HepG2 (cell line): Measurements from ENCODE around the gene GPR37L1. TPM values are rescaled to one million over a fixed set of nuclear protein-coding genes. Genes with fewer than 3 reads are reported as not detected.

Experiments
- FIP1L1 ChIP-seq: fragments of 200-400 bp; formaldehyde crosslinking; IDR thresholded peaks from 2 replicates; pipeline ENCODE4 v1.6.1; 2018; ENCODE audit warnings: low read depth, mild to moderate bottlenecking, low read length, moderate library complexity, borderline replicate concordance; ENCODE audit not compliant: insufficient read depth
- FOSL1 ChIP-seq: sonication (generic); formaldehyde crosslinking; IDR thresholded peaks from 2 replicates; pipeline ENCODE4 v1.9.0; 2021; ENCODE audit warnings: missing genetic modification reagents, borderline replicate concordance
- FOXM1 ChIP-seq: sonication (generic); formaldehyde crosslinking; IDR thresholded peaks from 2 replicates; pipeline ENCODE4 v1.5.0; 2020; ENCODE audit warnings: missing genetic modification reagents
- KDM1A ChIP-seq: IDR thresholded peaks from 2 replicates; pipeline ENCODE4 v1.6.1; 2016; ENCODE audit warnings: missing compliant biosample characterization
- KLF13 ChIP-seq: sonication (generic); formaldehyde crosslinking; IDR thresholded peaks from 2 replicates; pipeline ENCODE4 v1.4.0; 2020; ENCODE audit warnings: mild to moderate bottlenecking, missing genetic modification reagents
- SAFB2 ChIP-seq: sonication (generic); formaldehyde crosslinking; IDR thresholded peaks from 2 replicates; pipeline ENCODE4 v1.5.1; 2020; ENCODE audit warnings: missing genetic modification reagents, low read depth, mild to moderate bottlenecking, borderline replicate concordance
- SETDB1 ChIP-seq: sonication (generic); formaldehyde crosslinking; IDR thresholded peaks from 2 replicates; pipeline ENCODE4 v1.5.1; 2020; ENCODE audit warnings: missing genetic modification reagents, mild to moderate bottlenecking, borderline replicate concordance
- SYNCRIP ChIP-seq: fragments of 200-400 bp; formaldehyde crosslinking; IDR thresholded peaks from 2 replicates; pipeline ENCODE4 v1.6.1; 2018; ENCODE audit warnings: mild to moderate bottlenecking, low read depth, low read length; ENCODE audit not compliant: insufficient read depth
- TGIF2 ChIP-seq: IDR thresholded peaks from 2 replicates; pipeline ENCODE4 v1.6.1; 2016; ENCODE audit warnings: control low read depth, missing compliant biosample characterization
- WIZ ChIP-seq: sonication (generic); formaldehyde crosslinking; IDR thresholded peaks from 2 replicates; pipeline ENCODE4 v1.5.1; 2020; ENCODE audit warnings: mild to moderate bottlenecking, missing genetic modification reagents
- YEATS2 ChIP-seq: sonication (generic); formaldehyde crosslinking; IDR thresholded peaks from 2 replicates; pipeline ENCODE4 v1.4.0; 2020; ENCODE audit warnings: missing genetic modification reagents, borderline replicate concordance
- ZNF101 ChIP-seq: sonication (generic); formaldehyde crosslinking; IDR thresholded peaks from 2 replicates; pipeline ENCODE4 v1.4.0; 2020; ENCODE audit warnings: mild to moderate bottlenecking, low read depth, missing genetic modification reagents, borderline replicate concordance
- ZNF124 ChIP-seq: sonication (generic); formaldehyde crosslinking; IDR thresholded peaks from 2 replicates; pipeline ENCODE4 v1.4.0; 2020; ENCODE audit warnings: missing genetic modification reagents
- ZNF33A ChIP-seq: sonication (generic); formaldehyde crosslinking; IDR thresholded peaks from 2 replicates; pipeline ENCODE4 v1.5.1; 2020; ENCODE audit warnings: missing genetic modification reagents, mild to moderate bottlenecking, moderate library complexity, borderline replicate concordance
- ZNF713 ChIP-seq: sonication (generic); formaldehyde crosslinking; IDR thresholded peaks from 2 replicates; pipeline ENCODE4 v1.4.0; 2020; ENCODE audit warnings: mild to moderate bottlenecking, missing genetic modification reagents
- ZNF766 ChIP-seq: sonication (generic); formaldehyde crosslinking; IDR thresholded peaks from 2 replicates; pipeline ENCODE4 v1.5.0; 2020; ENCODE audit warnings: missing genetic modification reagents, borderline replicate concordance
- polyA plus RNA-seq, 8 experiments: library from polyadenylated mRNA; depleted of rRNA in 3 of 8; stranded (reverse) in 7 of 8; unstranded in 1 of 8; fragments of >200 nt; fragmentation: Illumina TruSeq in 4 of 8; extraction: Trizol in 4 of 8; gene quantifications; 2 replicates each; pipeline versions ENCODE4 v1.2.1 to v1.2.3, GENCODE V29; 2011 to 2016; ENCODE audit warnings: low read depth in 4 of 8, missing spikeins in 1 of 8, mixed read lengths in 1 of 8; ENCODE audit not compliant: insufficient read depth in 1 of 8
- total RNA-seq, 5 experiments: library from RNA; depleted of rRNA; stranded (reverse); fragments of >200 nt; fragmentation: Illumina TruSeq; extraction: Trizol; gene quantifications; 2 replicates each; pipeline ENCODE4 v1.2.3, GENCODE V29; 2016; ENCODE audit warnings: low read depth in 1 of 5
- TF ChIP-seq, protein P1 (sequence below): sonication (generic); formaldehyde crosslinking; IDR thresholded peaks from 2 replicates; pipeline ENCODE4 v1.4.0; 2020; ENCODE audit warnings: missing genetic modification reagents, borderline replicate concordance
- TF ChIP-seq, protein P2 (sequence below): IDR thresholded peaks from 2 replicates; pipeline ENCODE4 v1.6.1; 2016; ENCODE audit warnings: missing genetic modification reagents, missing compliant biosample characterization
- TF ChIP-seq, protein P3 (sequence below): sonication (generic); formaldehyde crosslinking; IDR thresholded peaks from 2 replicates; pipeline ENCODE4 v1.5.0; 2020; ENCODE audit warnings: missing genetic modification reagents
- TF ChIP-seq, protein P4 (sequence below): IDR thresholded peaks from 2 replicates; pipeline ENCODE4 v1.6.1; 2016; ENCODE audit warnings: low read depth, missing genetic modification reagents, missing compliant biosample characterization

The GPR37L1 gene
- total and polyA plus RNA-seq, 2 of the 13 experiments (the other 11 are each of a cell fraction or from before 2014, with no cell fraction given), result 0.13 TPM; not detected in 1

DNA sequence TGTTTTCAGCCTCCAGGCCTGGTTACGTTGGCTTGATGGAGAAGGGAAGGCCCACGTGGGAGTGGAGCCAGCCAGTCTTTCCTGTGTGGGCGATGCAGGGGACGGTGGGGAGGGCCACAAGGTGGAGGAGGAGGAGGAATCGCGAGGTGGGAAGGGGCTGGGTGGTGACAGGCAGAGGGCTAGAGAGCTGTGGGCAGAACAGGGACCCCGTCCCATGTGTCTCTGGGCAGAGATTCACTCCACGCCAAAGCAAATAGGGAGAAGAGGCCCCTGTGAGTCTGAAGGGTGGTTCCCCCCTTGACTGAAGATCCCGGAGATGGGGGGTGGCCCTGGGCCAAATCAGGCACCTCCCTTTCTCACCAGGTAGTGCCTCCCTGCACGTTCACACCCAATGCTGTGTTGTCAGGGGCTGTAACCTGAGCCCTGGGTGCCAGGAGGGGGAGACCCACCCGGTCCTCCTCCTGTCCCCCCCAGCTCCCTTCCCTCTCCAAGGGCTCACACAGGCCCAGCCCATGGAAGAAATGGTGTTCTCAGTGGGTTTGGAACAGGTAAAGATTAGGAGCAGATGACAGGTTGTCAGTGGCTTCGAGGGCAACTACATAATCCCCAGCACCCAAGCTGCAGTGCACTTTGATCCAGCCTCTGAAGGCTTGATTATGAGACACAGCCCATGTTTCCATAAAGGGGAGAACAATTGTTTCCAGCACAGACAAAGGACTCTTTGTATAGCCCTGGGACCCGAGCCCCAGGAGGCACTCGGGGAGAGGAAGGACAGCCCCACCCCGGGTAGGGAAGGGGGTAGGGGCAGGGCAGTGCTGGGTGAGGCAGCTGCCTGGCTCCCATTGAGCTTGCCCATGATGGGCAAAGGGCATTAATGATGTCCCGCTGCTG is 37.7 kb upstream of the GPR37L1 start (continued):
- no peak for TF ChIP-seq SAFB2 (CRISPR knock-in tag)
- no peak for TF ChIP-seq ZNF124 (CRISPR knock-in tag)
- TF ChIP-seq FOSL1 (CRISPR knock-in tag), result no peak
- TF ChIP-seq KLF13 (CRISPR knock-in tag), result no peak
- TF ChIP-seq ZNF713 (CRISPR knock-in tag), result 0 out of 2 replicates have a peak, but pooled peaks have one; percentile 36
- TF ChIP-seq, protein P1, sequence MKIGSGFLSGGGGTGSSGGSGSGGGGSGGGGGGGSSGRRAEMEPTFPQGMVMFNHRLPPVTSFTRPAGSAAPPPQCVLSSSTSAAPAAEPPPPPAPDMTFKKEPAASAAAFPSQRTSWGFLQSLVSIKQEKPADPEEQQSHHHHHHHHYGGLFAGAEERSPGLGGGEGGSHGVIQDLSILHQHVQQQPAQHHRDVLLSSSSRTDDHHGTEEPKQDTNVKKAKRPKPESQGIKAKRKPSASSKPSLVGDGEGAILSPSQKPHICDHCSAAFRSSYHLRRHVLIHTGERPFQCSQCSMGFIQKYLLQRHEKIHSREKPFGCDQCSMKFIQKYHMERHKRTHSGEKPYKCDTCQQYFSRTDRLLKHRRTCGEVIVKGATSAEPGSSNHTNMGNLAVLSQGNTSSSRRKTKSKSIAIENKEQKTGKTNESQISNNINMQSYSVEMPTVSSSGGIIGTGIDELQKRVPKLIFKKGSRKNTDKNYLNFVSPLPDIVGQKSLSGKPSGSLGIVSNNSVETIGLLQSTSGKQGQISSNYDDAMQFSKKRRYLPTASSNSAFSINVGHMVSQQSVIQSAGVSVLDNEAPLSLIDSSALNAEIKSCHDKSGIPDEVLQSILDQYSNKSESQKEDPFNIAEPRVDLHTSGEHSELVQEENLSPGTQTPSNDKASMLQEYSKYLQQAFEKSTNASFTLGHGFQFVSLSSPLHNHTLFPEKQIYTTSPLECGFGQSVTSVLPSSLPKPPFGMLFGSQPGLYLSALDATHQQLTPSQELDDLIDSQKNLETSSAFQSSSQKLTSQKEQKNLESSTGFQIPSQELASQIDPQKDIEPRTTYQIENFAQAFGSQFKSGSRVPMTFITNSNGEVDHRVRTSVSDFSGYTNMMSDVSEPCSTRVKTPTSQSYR (CRISPR knock-in tag), result peak; percentile 65
- no peak for TF ChIP-seq SETDB1 (CRISPR knock-in tag)
- TF ChIP-seq TGIF2 (CRISPR knock-in tag), result peak; percentile 56
- TF ChIP-seq ZNF101 (CRISPR knock-in tag), result no peak
- TF ChIP-seq ZNF33A (CRISPR knock-in tag), result no peak
- TF ChIP-seq YEATS2 (CRISPR knock-in tag), result no peak
- TF ChIP-seq, protein P2, sequence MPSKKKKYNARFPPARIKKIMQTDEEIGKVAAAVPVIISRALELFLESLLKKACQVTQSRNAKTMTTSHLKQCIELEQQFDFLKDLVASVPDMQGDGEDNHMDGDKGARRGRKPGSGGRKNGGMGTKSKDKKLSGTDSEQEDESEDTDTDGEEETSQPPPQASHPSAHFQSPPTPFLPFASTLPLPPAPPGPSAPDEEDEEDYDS, result peak; percentile 48; the same call in 1 of the 2 replicates
- no peak for TF ChIP-seq FOXM1 (CRISPR knock-in tag)
- no peak for TF ChIP-seq SYNCRIP
- TF ChIP-seq WIZ (CRISPR knock-in tag), result no peak
- 0 out of 2 replicates have a peak, but pooled peaks have one; percentile 55 for TF ChIP-seq ZNF766
- TF ChIP-seq, protein P3, sequence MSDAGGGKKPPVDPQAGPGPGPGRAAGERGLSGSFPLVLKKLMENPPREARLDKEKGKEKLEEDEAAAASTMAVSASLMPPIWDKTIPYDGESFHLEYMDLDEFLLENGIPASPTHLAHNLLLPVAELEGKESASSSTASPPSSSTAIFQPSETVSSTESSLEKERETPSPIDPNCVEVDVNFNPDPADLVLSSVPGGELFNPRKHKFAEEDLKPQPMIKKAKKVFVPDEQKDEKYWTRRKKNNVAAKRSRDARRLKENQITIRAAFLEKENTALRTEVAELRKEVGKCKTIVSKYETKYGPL (CRISPR knock-in tag), result no peak
- no peak for TF ChIP-seq FIP1L1
- no peak for TF ChIP-seq KDM1A (CRISPR knock-in tag)
- TF ChIP-seq, protein P4, sequence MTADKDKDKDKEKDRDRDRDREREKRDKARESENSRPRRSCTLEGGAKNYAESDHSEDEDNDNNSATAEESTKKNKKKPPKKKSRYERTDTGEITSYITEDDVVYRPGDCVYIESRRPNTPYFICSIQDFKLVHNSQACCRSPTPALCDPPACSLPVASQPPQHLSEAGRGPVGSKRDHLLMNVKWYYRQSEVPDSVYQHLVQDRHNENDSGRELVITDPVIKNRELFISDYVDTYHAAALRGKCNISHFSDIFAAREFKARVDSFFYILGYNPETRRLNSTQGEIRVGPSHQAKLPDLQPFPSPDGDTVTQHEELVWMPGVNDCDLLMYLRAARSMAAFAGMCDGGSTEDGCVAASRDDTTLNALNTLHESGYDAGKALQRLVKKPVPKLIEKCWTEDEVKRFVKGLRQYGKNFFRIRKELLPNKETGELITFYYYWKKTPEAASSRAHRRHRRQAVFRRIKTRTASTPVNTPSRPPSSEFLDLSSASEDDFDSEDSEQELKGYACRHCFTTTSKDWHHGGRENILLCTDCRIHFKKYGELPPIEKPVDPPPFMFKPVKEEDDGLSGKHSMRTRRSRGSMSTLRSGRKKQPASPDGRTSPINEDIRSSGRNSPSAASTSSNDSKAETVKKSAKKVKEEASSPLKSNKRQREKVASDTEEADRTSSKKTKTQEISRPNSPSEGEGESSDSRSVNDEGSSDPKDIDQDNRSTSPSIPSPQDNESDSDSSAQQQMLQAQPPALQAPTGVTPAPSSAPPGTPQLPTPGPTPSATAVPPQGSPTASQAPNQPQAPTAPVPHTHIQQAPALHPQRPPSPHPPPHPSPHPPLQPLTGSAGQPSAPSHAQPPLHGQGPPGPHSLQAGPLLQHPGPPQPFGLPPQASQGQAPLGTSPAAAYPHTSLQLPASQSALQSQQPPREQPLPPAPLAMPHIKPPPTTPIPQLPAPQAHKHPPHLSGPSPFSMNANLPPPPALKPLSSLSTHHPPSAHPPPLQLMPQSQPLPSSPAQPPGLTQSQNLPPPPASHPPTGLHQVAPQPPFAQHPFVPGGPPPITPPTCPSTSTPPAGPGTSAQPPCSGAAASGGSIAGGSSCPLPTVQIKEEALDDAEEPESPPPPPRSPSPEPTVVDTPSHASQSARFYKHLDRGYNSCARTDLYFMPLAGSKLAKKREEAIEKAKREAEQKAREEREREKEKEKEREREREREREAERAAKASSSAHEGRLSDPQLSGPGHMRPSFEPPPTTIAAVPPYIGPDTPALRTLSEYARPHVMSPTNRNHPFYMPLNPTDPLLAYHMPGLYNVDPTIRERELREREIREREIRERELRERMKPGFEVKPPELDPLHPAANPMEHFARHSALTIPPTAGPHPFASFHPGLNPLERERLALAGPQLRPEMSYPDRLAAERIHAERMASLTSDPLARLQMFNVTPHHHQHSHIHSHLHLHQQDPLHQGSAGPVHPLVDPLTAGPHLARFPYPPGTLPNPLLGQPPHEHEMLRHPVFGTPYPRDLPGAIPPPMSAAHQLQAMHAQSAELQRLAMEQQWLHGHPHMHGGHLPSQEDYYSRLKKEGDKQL (CRISPR knock-in tag), result no peak; the same call in 1 of the 2 replicates
